ENCODE measurements around the gene CDAN1. TPM values are rescaled to one million over a fixed set of nuclear protein-coding genes. Genes with fewer than 3 reads are reported as not detected.
"Not testable (repeated sequence)": the region's sequence is repeated elsewhere in the genome, so short reads cannot be mapped to it uniquely, and the experiment has no call there.

The CDAN1 gene
- total and polyA plus RNA-seq, 8 donors = 4.7 to 27.2 (median 10.1) TPM

- WGBS, 5 donors = 75 to 83% (median 77%) methylated on average over 3 of the region's 3 CpGs
These were observed 48.6 kb downstream of the CDAN1 start for GRCh38 chr15:42688301-42688700.

GRCh38 chr15:42687740-42688139 is 49.2 kb downstream of the CDAN1 start:
- intact Hi-C loops (cut with DNase I; ENCODE audit: low total_unique reads) = no loop called here
- H3K4me3 ChIP-seq = no peak overlapping the region
- no peak for DNase-seq
- H3K27ac ChIP-seq = no peak overlapping the region
- H3K36me3 ChIP-seq = peaks cover 16 to 100% (median 89%) of the 10 kb centered on the region in 4 donors
- no peaks in the 10 kb centered on the region for H3K27me3 ChIP-seq
- no peaks in the 10 kb centered on the region for H3K4me1 ChIP-seq
- H3K9me3 ChIP-seq = no peaks in the 10 kb centered on the region
- TF ChIP-seq EP300 (IDR thresholded peaks at IDR 0.05) (no peak), POLR2AphosphoS5 (IDR thresholded peaks at IDR 0.05) (no peak), POLR2A (IDR thresholded peaks at IDR 0.05) (no peak), CTCF (IDR thresholded peaks at IDR 0.05) (no peak)
- WGBS, 5 donors = 88 to 98% (median 95%) methylated on average over 4 of the region's 4 CpGs

More at GRCh38 chr15:42688301-42688700, 48.6 kb downstream of the CDAN1 start:
- H3K9me3 ChIP-seq = no peaks in the 10 kb centered on the region
- DNase-seq = no peak
- H3K4me1 ChIP-seq = no peaks in the 10 kb centered on the region
- H3K27me3 ChIP-seq = no peaks in the 10 kb centered on the region
- no peak for TF ChIP-seq POLR2A (IDR thresholded peaks at IDR 0.05)
- no peak for TF ChIP-seq CTCF (IDR thresholded peaks at IDR 0.05)
- no peak for TF ChIP-seq POLR2AphosphoS5 (IDR thresholded peaks at IDR 0.05)
- no peak for TF ChIP-seq EP300 (IDR thresholded peaks at IDR 0.05)
- intact Hi-C loops (cut with DNase I; ENCODE audit: low total_unique reads) = no loop called here
- H3K27ac ChIP-seq = no peak overlapping the region
- H3K36me3 ChIP-seq = peaks cover 16 to 100% (median 90%) of the 10 kb centered on the region in 4 donors
- no peak overlapping the region for H3K4me3 ChIP-seq

- H3K27ac ChIP-seq = no peak overlapping the region
- no peaks in the 10 kb centered on the region for H3K27me3 ChIP-seq
- no peaks in the 10 kb centered on the region for H3K9me3 ChIP-seq
- 96 to 97% (median 97%) methylated on average over 8 of the region's 8 CpGs for WGBS, 5 donors
- H3K4me3 ChIP-seq = no peak overlapping the region
- DNase-seq = no peak
- H3K4me1 ChIP-seq = no peaks in the 10 kb centered on the region
- H3K36me3 ChIP-seq = peaks cover 29 to 100% (median 89%) of the 10 kb centered on the region in 4 donors
- no peak for TF ChIP-seq POLR2A (IDR thresholded peaks at IDR 0.05)
- TF ChIP-seq CTCF (IDR thresholded peaks at IDR 0.05) = no peak
- no peak for TF ChIP-seq EP300 (IDR thresholded peaks at IDR 0.05)
- TF ChIP-seq POLR2AphosphoS5 (IDR thresholded peaks at IDR 0.05) = no peak
- intact Hi-C loops (cut with DNase I; ENCODE audit: low total_unique reads) = no loop called here
These were observed 50.6 kb downstream of the CDAN1 start for GRCh38 chr15:42686281-42686680.

GRCh38 chr15:42681119-42681518 is 55.8 kb downstream of the CDAN1 start:
- Histone ChIP-seq H3K4me3 (no peak overlapping the region), H3K9me3 (no peaks in the 10 kb centered on the region), H3K27ac (no peak overlapping the region), H3K36me3 (peaks cover 26 to 100% (median 89%) of the 10 kb centered on the region in 4 donors), H3K27me3 (no peaks in the 10 kb centered on the region), H3K4me1 (no peaks in the 10 kb centered on the region)
- intact Hi-C loops (cut with DNase I; ENCODE audit: low total_unique reads) = no loop called here
- 89 to 94% (median 90%) methylated on average over 6 of the region's 6 CpGs for WGBS, 5 donors
- no peak for TF ChIP-seq EP300 (IDR thresholded peaks at IDR 0.05)
- no peak for TF ChIP-seq POLR2A (IDR thresholded peaks at IDR 0.05)
- TF ChIP-seq CTCF (IDR thresholded peaks at IDR 0.05) = no peak
- no peak for TF ChIP-seq POLR2AphosphoS5 (IDR thresholded peaks at IDR 0.05)
- no peak for DNase-seq

GRCh38 chr15:42680142-42680482 is 56.8 kb downstream of the CDAN1 start:
- DNase-seq; intact Hi-C loops (cut with DNase I; ENCODE audit: low total_unique reads); H3K9me3 ChIP-seq; H3K4me1 ChIP-seq; H3K27ac ChIP-seq; H3K4me3 ChIP-seq; H3K27me3 ChIP-seq: not testable (repeated sequence)
- WGBS, 5 donors = 71 to 88% (median 85%) methylated on average over 5 of the region's 5 CpGs
- H3K36me3 ChIP-seq = peaks cover 23 to 100% (median 89%) of the 10 kb centered on the region in 4 donors

All from stomach (tissue), 9 donors.